Measurements from ENCODE around the gene GRHL1. TPM values are rescaled to one million over a fixed set of nuclear protein-coding genes. Genes with fewer than 3 reads are reported as not detected.
"Not testable (repeated sequence)": the region's sequence is repeated elsewhere in the genome, so short reads cannot be mapped to it uniquely, and the experiment has no call there.

GRHL1 gene
- total RNA-seq, 1 experiment from 2014 or later: 5.5 TPM

GRCh38 chr2:10022966-10023662 lies 71.6 kb downstream of the GRHL1 start:
- DNase-seq (ENCODE audit: low spot score): no peak

GRCh38 chr2:10026940-10027569 lies 75.6 kb downstream of the GRHL1 start:
- no peak for DNase-seq (ENCODE audit: low spot score)

GRCh38 chr2:10027660-10028330 lies 76.3 kb downstream of the GRHL1 start:
- DNase-seq (ENCODE audit: low spot score): no peak

- no peak for DNase-seq (ENCODE audit: low spot score)
Measured at GRCh38 chr2:10028407-10028987, 77.0 kb downstream of the GRHL1 start.

GRCh38 chr2:10028988-10029874 lies 77.7 kb downstream of the GRHL1 start:
- DNase-seq (ENCODE audit: low spot score): no peak

- DNase-seq (ENCODE audit: low spot score): no peak
Measured at GRCh38 chr2:10029875-10030223, 78.4 kb downstream of the GRHL1 start.

- no peak for DNase-seq (ENCODE audit: low spot score)
Measured at GRCh38 chr2:10030311-10030736, 78.8 kb downstream of the GRHL1 start.

GRCh38 chr2:10030798-10031197 lies 79.3 kb downstream of the GRHL1 start:
- not testable (repeated sequence) for DNase-seq (ENCODE audit: low spot score)

GRCh38 chr2:10031886-10032745 lies 80.6 kb downstream of the GRHL1 start:
- DNase-seq (ENCODE audit: low spot score): no peak

- DNase-seq (ENCODE audit: low spot score): no peak
Measured at GRCh38 chr2:10032746-10033105, 81.2 kb downstream of the GRHL1 start.

GRCh38 chr2:10033251-10034006 lies 81.9 kb downstream of the GRHL1 start:
- no peak for DNase-seq (ENCODE audit: low spot score)

GRCh38 chr2:10034333-10035052 lies 83.0 kb downstream of the GRHL1 start:
- DNase-seq (ENCODE audit: low spot score): no peak

GRCh38 chr2:10035053-10035422 lies 83.5 kb downstream of the GRHL1 start:
- DNase-seq (ENCODE audit: low spot score): no peak

GRCh38 chr2:10035633-10036032 lies 84.1 kb downstream of the GRHL1 start:
- DNase-seq (ENCODE audit: low spot score): no peak

- DNase-seq (ENCODE audit: low spot score): peak; percentile 36
Measured at GRCh38 chr2:10036095-10036884, 84.8 kb downstream of the GRHL1 start.

GRCh38 chr2:10038123-10038522 lies 86.6 kb downstream of the GRHL1 start:
- DNase-seq (ENCODE audit: low spot score): no peak

- DNase-seq (ENCODE audit: low spot score): no peak
Measured at GRCh38 chr2:10038716-10039115, 87.2 kb downstream of the GRHL1 start.

- DNase-seq (ENCODE audit: low spot score): no peak
Measured at GRCh38 chr2:10039658-10040410, 88.3 kb downstream of the GRHL1 start.
